ENCODE measurements around the gene ZC3H4. TPM values are rescaled to one million over a fixed set of nuclear protein-coding genes. Genes with fewer than 3 reads are reported as not detected.
"Not testable (repeated sequence)": the region's sequence is repeated elsewhere in the genome, so short reads cannot be mapped to it uniquely, and the experiment has no call there.

The ZC3H4 gene
- total and polyA plus RNA-seq, 9 donors, result 10.7 to 58.2 (median 45.5) TPM

DNA sequence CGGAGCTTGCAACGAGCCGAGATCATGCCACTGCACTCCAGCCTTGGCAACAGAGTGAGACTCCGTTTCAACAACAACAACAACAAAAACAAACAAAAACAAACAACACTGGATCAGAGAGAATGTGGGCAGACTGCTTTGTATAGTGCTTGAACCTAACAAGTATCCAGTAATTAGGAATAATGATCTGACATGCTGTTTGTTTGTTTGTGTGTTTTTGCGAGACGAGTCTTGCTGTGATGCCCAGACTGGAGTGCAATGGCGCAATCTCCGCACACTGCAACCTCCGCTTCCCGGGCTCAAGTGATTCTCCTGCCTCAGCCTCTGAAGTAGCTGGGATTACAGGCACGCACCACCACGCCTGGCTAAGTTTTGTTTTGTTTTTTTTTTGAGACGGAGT is 31.1 kb upstream of the ZC3H4 start:
- H3K4me3 ChIP-seq, result no peak overlapping the region
- intact Hi-C loops (cut with DNase I), result loop anchor here in 3 of 4 donors (5.0 to 10.0 kb wide), 3 partner anchors 60 to 103 kb away; no protein-coding TSS in a partner anchor
- no peak for DNase-seq
- 80 to 83% (median 80%) methylated on average over 13 of the region's 13 CpGs for WGBS, 3 donors
- no peaks in the 10 kb centered on the region for H3K27me3 ChIP-seq
- no peaks in the 10 kb centered on the region for H3K36me3 ChIP-seq
- no peaks in the 10 kb centered on the region for H3K4me1 ChIP-seq (ENCODE audit: insufficient read depth)
- no peaks in the 10 kb centered on the region for H3K9me3 ChIP-seq
- TF ChIP-seq, protein P1, sequence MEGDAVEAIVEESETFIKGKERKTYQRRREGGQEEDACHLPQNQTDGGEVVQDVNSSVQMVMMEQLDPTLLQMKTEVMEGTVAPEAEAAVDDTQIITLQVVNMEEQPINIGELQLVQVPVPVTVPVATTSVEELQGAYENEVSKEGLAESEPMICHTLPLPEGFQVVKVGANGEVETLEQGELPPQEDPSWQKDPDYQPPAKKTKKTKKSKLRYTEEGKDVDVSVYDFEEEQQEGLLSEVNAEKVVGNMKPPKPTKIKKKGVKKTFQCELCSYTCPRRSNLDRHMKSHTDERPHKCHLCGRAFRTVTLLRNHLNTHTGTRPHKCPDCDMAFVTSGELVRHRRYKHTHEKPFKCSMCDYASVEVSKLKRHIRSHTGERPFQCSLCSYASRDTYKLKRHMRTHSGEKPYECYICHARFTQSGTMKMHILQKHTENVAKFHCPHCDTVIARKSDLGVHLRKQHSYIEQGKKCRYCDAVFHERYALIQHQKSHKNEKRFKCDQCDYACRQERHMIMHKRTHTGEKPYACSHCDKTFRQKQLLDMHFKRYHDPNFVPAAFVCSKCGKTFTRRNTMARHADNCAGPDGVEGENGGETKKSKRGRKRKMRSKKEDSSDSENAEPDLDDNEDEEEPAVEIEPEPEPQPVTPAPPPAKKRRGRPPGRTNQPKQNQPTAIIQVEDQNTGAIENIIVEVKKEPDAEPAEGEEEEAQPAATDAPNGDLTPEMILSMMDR (IDR thresholded peaks at IDR 0.05), result no peak
- TF ChIP-seq EP300 (IDR thresholded peaks at IDR 0.05), result no peak
- no peak for TF ChIP-seq POLR2A (IDR thresholded peaks at IDR 0.05)
- no peak overlapping the region for H3K27ac ChIP-seq

DNA sequence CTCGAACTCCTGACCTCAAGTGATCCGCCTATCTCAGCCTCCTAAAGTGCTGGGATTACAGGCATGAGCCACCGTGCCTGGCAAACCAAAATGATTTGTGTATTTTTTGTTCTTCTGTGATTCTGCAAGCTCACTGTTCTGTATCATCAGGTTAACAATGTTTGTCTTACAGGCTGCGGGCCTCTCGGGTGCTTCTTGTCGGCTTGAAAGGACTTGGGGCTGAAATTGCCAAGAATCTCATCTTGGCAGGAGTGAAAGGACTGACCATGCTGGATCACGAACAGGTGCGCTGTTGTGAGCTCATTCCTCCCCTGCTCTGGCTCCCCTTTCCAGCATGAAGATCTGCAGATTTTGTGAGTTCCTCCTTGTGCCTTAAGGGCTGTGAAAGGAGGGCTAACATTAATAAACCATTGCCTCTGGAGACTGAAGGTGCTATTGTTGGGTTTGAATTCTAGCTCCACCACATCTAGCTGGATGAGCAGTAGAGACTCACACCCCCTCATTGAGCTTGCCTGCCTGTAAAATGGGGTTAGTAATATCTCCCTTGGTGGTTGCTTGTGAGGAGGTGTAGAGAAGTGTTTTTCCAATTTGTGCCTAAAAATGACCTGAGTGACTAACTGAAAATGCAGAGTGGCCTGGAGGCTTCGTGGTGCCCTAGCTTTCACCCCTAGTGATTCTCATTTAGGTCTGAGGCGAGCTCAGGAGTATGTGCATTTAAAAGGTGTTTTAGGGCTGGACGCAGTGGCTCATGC is 29.9 kb upstream of the ZC3H4 start:
- no peak for DNase-seq
- 61 to 72% (median 69%) methylated on average over 11 of the region's 11 CpGs for WGBS, 3 donors
- Histone ChIP-seq H3K9me3 (no peaks in the 10 kb centered on the region), H3K4me3 (no peak overlapping the region), H3K4me1 (ENCODE audit: insufficient read depth) (no peaks in the 10 kb centered on the region), H3K27ac (no peak overlapping the region), H3K27me3 (no peaks in the 10 kb centered on the region), H3K36me3 (no peaks in the 10 kb centered on the region)
- intact Hi-C loops (cut with DNase I), result loop anchor here in 2 of 4 donors (10.0 kb wide), 2 partner anchors 61 to 101 kb away; no protein-coding TSS in a partner anchor
- TF ChIP-seq EP300 (IDR thresholded peaks at IDR 0.05) (no peak), POLR2A (IDR thresholded peaks at IDR 0.05) (no peak)
- TF ChIP-seq, protein P1 (IDR thresholded peaks at IDR 0.05), result no peak

GRCh38 chr19:47142779-47143178 is 29.2 kb upstream of the ZC3H4 start:
- TF ChIP-seq POLR2A (IDR thresholded peaks at IDR 0.05), result no peak
- WGBS, 3 donors, result 83 to 88% (median 85%) methylated on average over 5 of the region's 5 CpGs
- intact Hi-C loops (cut with DNase I), result loop anchor here in 2 of 4 donors (10.0 kb wide), 2 partner anchors 62 to 102 kb away; no protein-coding TSS in a partner anchor
- Histone ChIP-seq H3K4me1 (ENCODE audit: insufficient read depth) (no peaks in the 10 kb centered on the region), H3K9me3 (no peaks in the 10 kb centered on the region), H3K4me3 (no peak overlapping the region), H3K36me3 (no peaks in the 10 kb centered on the region), H3K27ac (no peak overlapping the region), H3K27me3 (no peaks in the 10 kb centered on the region)
- no peak for DNase-seq

DNA sequence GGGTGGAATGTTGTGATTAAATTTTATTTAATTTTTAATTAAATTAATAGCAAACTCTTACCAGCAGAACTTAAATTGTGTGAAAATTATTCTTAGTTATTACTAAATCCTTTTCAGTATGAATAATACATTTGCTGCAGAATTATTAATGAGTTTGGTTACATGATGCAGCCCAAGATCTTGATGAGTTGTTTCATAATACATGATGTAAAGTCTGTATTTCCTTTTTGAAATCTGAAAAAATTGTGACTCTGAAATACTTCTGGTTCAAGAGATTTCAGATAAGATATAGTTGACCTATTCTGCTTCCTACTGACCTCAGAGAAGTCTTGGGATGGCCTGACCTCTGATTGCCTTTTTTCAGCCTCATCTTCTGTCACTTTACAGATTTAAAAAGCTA is 28.1 kb upstream of the ZC3H4 start:
- H3K27ac ChIP-seq, result no peak overlapping the region
- H3K36me3 ChIP-seq, result no peaks in the 10 kb centered on the region
- no peaks in the 10 kb centered on the region for H3K27me3 ChIP-seq
- no peak for DNase-seq
- H3K9me3 ChIP-seq, result no peaks in the 10 kb centered on the region
- H3K4me1 ChIP-seq (ENCODE audit: insufficient read depth), result no peaks in the 10 kb centered on the region
- no peak overlapping the region for H3K4me3 ChIP-seq
- TF ChIP-seq, protein P1 (IDR thresholded peaks at IDR 0.05), result no peak
- TF ChIP-seq EP300 (IDR thresholded peaks at IDR 0.05) (no peak), POLR2A (IDR thresholded peaks at IDR 0.05) (no peak)
- intact Hi-C loops (cut with DNase I), result loop anchor here in 2 of 4 donors (10.0 kb wide), 2 partner anchors 63 to 103 kb away; no protein-coding TSS in a partner anchor

GRCh38 chr19:47141252-47141651 is 27.7 kb upstream of the ZC3H4 start:
- 38 to 42% (median 39%) methylated on average over 7 of the region's 7 CpGs for WGBS, 3 donors
- DNase-seq; H3K9me3 ChIP-seq; H3K27me3 ChIP-seq; H3K36me3 ChIP-seq; H3K4me1 ChIP-seq (ENCODE audit: insufficient read depth); H3K4me3 ChIP-seq; H3K27ac ChIP-seq: not testable (repeated sequence)
- intact Hi-C loops (cut with DNase I), result loop anchor here in 2 of 4 donors (10.0 kb wide), 2 partner anchors 64 to 104 kb away; no protein-coding TSS in a partner anchor
